Activated naive CD8-positive, alpha-beta T cell treated with anti-CD3 and anti-CD28 coated beads for 36 hours (primary cell): ENCODE measurements around the gene RNF213. TPM values are rescaled to one million over a fixed set of nuclear protein-coding genes. Genes with fewer than 3 reads are reported as not detected.

ENCODE experiments used
- DNase-seq: peaks from one replicate; pipeline ENCODE4 v3.0.0; 2021
- H3K27ac Mint-ChIP-seq: one replicate; pipeline ENCODE4 v1.8.0; 2022; ENCODE audit warnings: mild to moderate bottlenecking, moderate library complexity, mixed read lengths
- H3K27me3 Mint-ChIP-seq: one replicate; pipeline ENCODE4 v1.8.0; 2022; ENCODE audit warnings: mild to moderate bottlenecking, mixed read lengths
- H3K36me3 Mint-ChIP-seq: one replicate; pipeline ENCODE4 v1.8.0; 2021; ENCODE audit warnings: mild to moderate bottlenecking, mixed read lengths
- H3K4me1 Mint-ChIP-seq: one replicate; pipeline ENCODE4 v1.8.0; 2021; ENCODE audit warnings: mixed read lengths
- H3K4me3 Mint-ChIP-seq: one replicate; pipeline ENCODE4 v1.8.0; 2022; ENCODE audit warnings: mild to moderate bottlenecking, moderate library complexity, mixed read lengths
- H3K9me3 Mint-ChIP-seq: one replicate; pipeline ENCODE4 v1.8.0; 2022; ENCODE audit warnings: mixed read lengths
- total RNA-seq, 2 experiments: library from RNA; stranded (reverse); gene quantifications; one replicate each; pipeline ENCODE4 v1.2.3, GENCODE V29; 2021

RNF213 gene
- total RNA-seq, 2 experiments from 2014 or later = 109 TPM

DNA sequence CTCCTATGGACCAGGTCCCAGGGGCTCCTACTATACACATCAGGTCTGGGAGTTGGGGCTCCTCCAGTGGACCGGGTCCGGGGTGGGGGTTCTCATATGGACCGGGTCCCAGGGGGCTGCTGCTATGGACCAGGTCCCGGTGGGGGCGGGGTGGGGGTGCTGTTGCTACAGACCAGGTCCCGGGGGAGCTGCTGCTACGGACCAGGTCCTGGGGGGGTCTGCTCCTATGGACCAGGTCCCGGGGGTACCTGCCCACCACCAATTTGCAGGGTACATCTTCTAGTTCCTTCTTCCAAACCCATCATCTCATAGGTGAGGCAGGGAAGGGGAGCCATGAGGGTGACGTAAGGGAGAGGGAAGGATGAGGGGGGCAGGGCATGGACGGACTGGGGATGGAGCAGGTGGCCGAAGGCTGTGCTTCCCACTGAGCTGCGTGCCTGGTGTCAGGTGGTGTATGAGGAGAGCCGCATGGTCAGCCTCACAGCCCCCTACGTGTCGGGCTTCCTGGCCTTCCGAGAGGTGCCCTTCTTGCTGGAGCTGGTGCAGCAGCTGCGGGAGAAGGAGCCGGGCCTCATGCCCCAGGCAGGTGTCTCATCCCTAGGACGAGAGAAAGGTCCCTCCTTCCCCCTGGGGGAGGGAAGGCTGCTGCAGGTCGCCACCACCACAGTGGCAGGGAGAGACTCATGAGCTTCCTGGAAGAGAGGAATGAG, 160.9 kb downstream of the RNF213 start:
- Mint-ChIP-seq H3K27ac (no peak overlapping the region), H3K9me3 (no peaks in the 10 kb centered on the region), H3K36me3 (no peaks in the 10 kb centered on the region), H3K4me3 (no peak overlapping the region), H3K4me1 (peaks cover 11% of the 10 kb centered on the region), H3K27me3 (no peaks in the 10 kb centered on the region)
- no peak for DNase-seq

DNA sequence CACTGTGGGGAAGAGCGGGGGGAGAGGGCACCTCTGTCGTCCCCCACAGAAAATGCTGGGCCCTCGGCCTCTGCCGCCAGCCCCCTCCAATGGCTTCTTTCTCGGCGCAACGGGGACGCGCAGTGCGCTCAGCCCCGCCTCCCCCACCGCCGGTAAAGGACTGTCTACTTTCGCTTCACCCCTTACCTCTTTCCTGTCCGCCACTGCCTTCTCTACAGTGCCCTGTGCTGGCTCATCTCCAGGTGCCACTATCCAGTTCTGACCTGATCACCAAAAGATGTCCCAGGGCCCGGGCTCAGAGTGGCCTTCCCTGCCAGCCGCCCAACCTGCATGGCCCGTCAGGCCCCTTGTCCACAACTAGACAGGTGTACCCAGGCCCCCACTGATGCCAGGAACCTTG, 161.6 kb downstream of the RNF213 start:
- Mint-ChIP-seq H3K36me3 (no peaks in the 10 kb centered on the region), H3K4me3 (no peak overlapping the region), H3K4me1 (peaks cover 8% of the 10 kb centered on the region), H3K27me3 (no peaks in the 10 kb centered on the region), H3K9me3 (no peaks in the 10 kb centered on the region), H3K27ac (no peak overlapping the region)
- no peak for DNase-seq

GRCh38 chr17:80422981-80423380, 162.3 kb downstream of the RNF213 start:
- Mint-ChIP-seq H3K4me1 (peaks cover 7% of the 10 kb centered on the region), H3K9me3 (no peaks in the 10 kb centered on the region), H3K27me3 (no peaks in the 10 kb centered on the region), H3K36me3 (no peaks in the 10 kb centered on the region), H3K4me3 (no peak overlapping the region), H3K27ac (no peak overlapping the region)
- no peak for DNase-seq

DNA sequence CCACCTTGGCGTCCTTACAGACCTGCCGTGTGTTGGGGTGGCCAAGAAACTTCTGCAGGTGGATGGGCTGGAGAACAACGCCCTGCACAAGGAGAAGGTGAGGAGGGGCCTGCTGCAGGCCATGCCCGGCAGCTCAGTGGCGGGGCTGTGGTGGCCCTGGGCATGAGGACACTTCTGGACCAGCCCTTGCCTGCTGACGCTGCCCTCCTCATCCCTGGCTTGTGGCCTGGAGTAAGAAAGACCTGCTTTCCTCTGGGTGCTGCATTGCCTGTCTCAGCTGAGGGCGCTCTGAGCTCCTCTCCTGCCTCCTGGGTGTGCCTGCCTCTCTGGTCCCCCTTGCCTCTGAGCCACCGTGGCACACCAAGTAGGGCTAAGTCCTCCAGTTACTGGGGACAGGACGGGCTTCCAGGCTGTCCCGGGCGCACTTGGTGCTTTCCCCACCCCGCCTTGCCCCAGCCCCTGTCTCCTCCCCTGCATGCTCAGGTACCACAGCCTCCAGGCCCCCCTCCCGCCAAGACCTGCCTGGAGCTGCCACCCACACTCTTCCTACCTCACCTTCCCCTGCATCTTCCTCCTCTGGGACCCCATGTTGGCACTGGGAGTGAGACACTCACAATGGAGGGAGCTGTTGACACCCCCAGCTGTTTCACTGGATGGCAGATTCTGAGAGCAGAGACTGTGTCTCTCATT, 163.0 kb downstream of the RNF213 start:
- no peak overlapping the region for H3K27ac Mint-ChIP-seq
- no peak overlapping the region for H3K4me3 Mint-ChIP-seq
- no peaks in the 10 kb centered on the region for H3K27me3 Mint-ChIP-seq
- no peaks in the 10 kb centered on the region for H3K36me3 Mint-ChIP-seq
- no peaks in the 10 kb centered on the region for H3K9me3 Mint-ChIP-seq
- DNase-seq = no peak
- H3K4me1 Mint-ChIP-seq = peaks cover 7% of the 10 kb centered on the region

DNA sequence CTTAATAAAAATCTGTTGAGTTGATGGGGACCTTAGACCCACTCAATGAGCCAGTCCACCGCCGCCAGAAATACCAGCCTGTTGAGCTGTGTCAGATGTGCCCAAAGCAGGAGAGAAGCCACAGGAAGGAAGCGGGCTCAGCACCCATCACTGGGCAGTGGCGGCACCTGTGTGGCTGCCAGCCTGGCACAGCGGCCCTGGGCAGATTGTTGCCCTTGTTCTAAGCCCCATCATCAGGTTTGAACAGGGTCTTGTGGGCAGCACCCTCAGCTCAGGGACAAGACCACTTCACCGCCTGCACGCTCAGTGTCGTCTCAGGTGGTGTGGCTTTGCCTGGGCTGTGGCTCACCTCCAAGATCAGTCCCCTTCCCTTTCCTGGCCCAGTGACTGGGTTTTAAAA, 163.6 kb downstream of the RNF213 start:
- Mint-ChIP-seq H3K27me3 (no peaks in the 10 kb centered on the region), H3K4me1 (peaks cover 7% of the 10 kb centered on the region), H3K27ac (no peak overlapping the region), H3K36me3 (no peaks in the 10 kb centered on the region), H3K4me3 (no peak overlapping the region), H3K9me3 (no peaks in the 10 kb centered on the region)
- DNase-seq = no peak

- no peaks in the 10 kb centered on the region for H3K27me3 Mint-ChIP-seq
- H3K4me3 Mint-ChIP-seq = no peak overlapping the region
- H3K4me1 Mint-ChIP-seq = peaks cover 7% of the 10 kb centered on the region
- DNase-seq = no peak
- no peaks in the 10 kb centered on the region for H3K9me3 Mint-ChIP-seq
- H3K36me3 Mint-ChIP-seq = no peaks in the 10 kb centered on the region
- H3K27ac Mint-ChIP-seq = no peak overlapping the region
Observed at GRCh38 chr17:80424878-80425765, 164.5 kb downstream of the RNF213 start.

GRCh38 chr17:80425835-80426426, 165.3 kb downstream of the RNF213 start:
- Mint-ChIP-seq H3K4me1 (peaks cover 7% of the 10 kb centered on the region), H3K36me3 (no peaks in the 10 kb centered on the region), H3K9me3 (no peaks in the 10 kb centered on the region), H3K27me3 (no peaks in the 10 kb centered on the region), H3K27ac (no peak overlapping the region), H3K4me3 (no peak overlapping the region)
- no peak for DNase-seq

DNA sequence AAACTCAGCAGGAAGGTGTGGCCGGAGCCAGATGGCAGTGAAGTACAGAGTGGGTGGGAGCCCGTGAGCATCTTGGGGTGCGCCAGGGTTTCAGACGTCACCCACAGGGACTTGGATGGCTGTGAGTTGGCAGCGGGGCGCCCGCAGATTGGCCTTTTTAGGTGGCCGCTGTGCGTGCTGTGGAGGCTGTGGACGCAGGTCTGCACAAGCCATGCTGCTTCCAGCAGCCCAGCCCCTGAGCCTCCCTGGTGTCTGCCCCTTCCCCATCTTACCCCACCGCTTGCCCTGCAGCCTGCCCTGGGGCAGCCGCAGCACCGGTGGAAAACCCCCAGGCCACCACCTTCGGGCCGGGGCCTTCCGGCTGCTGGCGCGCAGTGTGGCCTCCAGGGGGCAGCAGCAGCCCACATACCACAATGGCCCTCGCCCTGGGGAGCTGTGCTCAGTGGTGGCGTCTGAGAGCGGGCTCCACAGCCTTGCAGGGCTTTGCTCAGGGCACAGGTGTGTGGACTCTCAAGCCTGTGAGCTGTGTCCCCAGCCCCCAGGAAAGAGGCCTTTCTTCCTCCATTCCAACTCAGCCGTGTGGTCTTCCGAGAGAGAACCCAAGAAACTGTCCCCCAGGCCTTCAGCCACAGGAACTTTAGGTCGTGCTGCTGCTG, 166.1 kb downstream of the RNF213 start:
- Mint-ChIP-seq H3K27me3 (no peaks in the 10 kb centered on the region), H3K9me3 (no peaks in the 10 kb centered on the region), H3K36me3 (no peaks in the 10 kb centered on the region), H3K27ac (peak overlapping the region; percentile 29), H3K4me3 (no peak overlapping the region), H3K4me1 (peaks cover 7% of the 10 kb centered on the region)
- DNase-seq = peak; percentile 86

GRCh38 chr17:80427366-80428282, 167.0 kb downstream of the RNF213 start:
- Mint-ChIP-seq H3K4me1 (peaks cover 7% of the 10 kb centered on the region), H3K36me3 (no peaks in the 10 kb centered on the region), H3K9me3 (no peaks in the 10 kb centered on the region), H3K27me3 (no peaks in the 10 kb centered on the region), H3K4me3 (no peak overlapping the region), H3K27ac (no peak overlapping the region)
- DNase-seq = no peak

GRCh38 chr17:80428363-80428762, 167.7 kb downstream of the RNF213 start:
- Mint-ChIP-seq H3K9me3 (no peaks in the 10 kb centered on the region), H3K36me3 (no peaks in the 10 kb centered on the region), H3K4me1 (peaks cover 7% of the 10 kb centered on the region), H3K27me3 (no peaks in the 10 kb centered on the region), H3K27ac (no peak overlapping the region), H3K4me3 (no peak overlapping the region)
- no peak for DNase-seq

- no peaks in the 10 kb centered on the region for H3K9me3 Mint-ChIP-seq
- no peaks in the 10 kb centered on the region for H3K36me3 Mint-ChIP-seq
- no peak for DNase-seq
- no peak overlapping the region for H3K27ac Mint-ChIP-seq
- H3K4me3 Mint-ChIP-seq = no peak overlapping the region
- H3K27me3 Mint-ChIP-seq = no peaks in the 10 kb centered on the region
- H3K4me1 Mint-ChIP-seq = peaks cover 7% of the 10 kb centered on the region
Observed at GRCh38 chr17:80428796-80429195, 168.1 kb downstream of the RNF213 start.

- H3K9me3 Mint-ChIP-seq = no peaks in the 10 kb centered on the region
- no peaks in the 10 kb centered on the region for H3K36me3 Mint-ChIP-seq
- H3K4me1 Mint-ChIP-seq = peaks cover 7% of the 10 kb centered on the region
- no peak overlapping the region for H3K4me3 Mint-ChIP-seq
- no peak for DNase-seq
- no peak overlapping the region for H3K27ac Mint-ChIP-seq
- H3K27me3 Mint-ChIP-seq = no peaks in the 10 kb centered on the region
Observed at GRCh38 chr17:80429356-80430275, 169.0 kb downstream of the RNF213 start.
